SH-SY5Y (cell line): ENCODE data around the gene C19orf47.

Source experiments
- GATA2 ChIP-seq: IDR thresholded peaks from 2 replicates; pipeline ENCODE4 v1.6.1; 2011; ENCODE audit warnings: mild to moderate bottlenecking, low read depth, low read length
- GATA3 ChIP-seq: IDR thresholded peaks from 2 replicates; pipeline ENCODE4 v1.6.1; 2011; ENCODE audit warnings: low read depth, mild to moderate bottlenecking, low read length, moderate library complexity

GRCh38 chr19:40335855-40336600, 12.2 kb downstream of the C19orf47 start:
- TF ChIP-seq GATA2 (no peak), GATA3 (no peak)
